WTC11 (cell line): ENCODE data around the gene COL20A1. TPM values are rescaled to one million over a fixed set of nuclear protein-coding genes. Genes with fewer than 3 reads are reported as not detected.

Experiments
- ATAC-seq: fragments of 200-7000 bp; cut with Tn5 transposase; 2 replicates; pipeline ENCODE4 v1.10.0; 2021; ENCODE audit warnings: mild to moderate bottlenecking, moderate library complexity
- CTCF ChIA-PET: fragments of 300-600 bp; sonication (Branson Sonifier 250); formaldehyde crosslinking; loops from one replicate; lab custom pipeline; 2021; ENCODE audit warnings: antibody characterized with exemption; lab: Charles Lee
- POLR2A ChIA-PET: fragments of 350-600 bp; sonication (Branson Sonifier 250); formaldehyde crosslinking; loops from one replicate; lab custom pipeline; 2021; ENCODE audit warnings: antibody characterized with exemption; lab: Charles Lee
- DNase-seq: peaks from one replicate; pipeline ENCODE4 v3.0.0; 2021; ENCODE audit warnings: low spot score
- H3K27ac Mint-ChIP-seq: 2 replicates; pipeline ENCODE4 v1.8.0; 2021; ENCODE audit warnings: mixed read lengths
- H3K27me3 Mint-ChIP-seq: 2 replicates; pipeline ENCODE4 v1.8.0; 2021; ENCODE audit warnings: low read depth, mild to moderate bottlenecking, moderate library complexity, mixed read lengths
- H3K36me3 Mint-ChIP-seq: 2 replicates; pipeline ENCODE4 v1.8.0; 2021; ENCODE audit warnings: mixed read lengths
- H3K4me1 Mint-ChIP-seq: 2 replicates; pipeline ENCODE4 v1.8.0; 2022; ENCODE audit warnings: mixed read lengths
- H3K4me3 Mint-ChIP-seq: 2 replicates; pipeline ENCODE4 v1.8.0; 2021; ENCODE audit warnings: mild to moderate bottlenecking, moderate library complexity, mixed read lengths
- H3K9me3 Mint-ChIP-seq: 2 replicates; pipeline ENCODE4 v1.8.0; 2021; ENCODE audit warnings: mixed read lengths
- ATF1 ChIP-seq: sonication (generic); formaldehyde crosslinking; IDR thresholded peaks from 2 replicates; pipeline ENCODE4 v1.8.1; 2023; ENCODE audit warnings: mild to moderate bottlenecking, moderate library complexity, missing genetic modification reagents
- CREM ChIP-seq: sonication (generic); formaldehyde crosslinking; IDR thresholded peaks from 2 replicates; pipeline ENCODE4 v1.8.1; 2022; ENCODE audit warnings: mild to moderate bottlenecking, missing genetic modification reagents, moderate library complexity
- MXD4 ChIP-seq: fragments of 250-450 bp; sonication (Bioruptor Pico); IDR thresholded peaks from 2 replicates; pipeline ENCODE4 v1.8.0; 2021; ENCODE audit warnings: mild to moderate bottlenecking, moderate library complexity, borderline replicate concordance
- NR2C2 ChIP-seq: sonication (generic); formaldehyde crosslinking; IDR thresholded peaks from 2 replicates; pipeline ENCODE4 v1.8.0; 2022; ENCODE audit warnings: mild to moderate bottlenecking, missing genetic modification reagents
- RORB ChIP-seq: fragments of 250-450 bp; sonication (Bioruptor Pico); IDR thresholded peaks from 2 replicates; pipeline ENCODE4 v1.9.0; 2021; ENCODE audit warnings: mild to moderate bottlenecking
- ZNF219 ChIP-seq: sonication (generic); formaldehyde crosslinking; IDR thresholded peaks from 2 replicates; pipeline ENCODE4 v1.8.0; 2023; ENCODE audit warnings: missing genetic modification reagents, mild to moderate bottlenecking, borderline replicate concordance
- ZNF416 ChIP-seq: fragments of 250-450 bp; sonication (Bioruptor Pico); IDR thresholded peaks from 2 replicates; pipeline ENCODE4 v1.9.0; 2021; ENCODE audit warnings: mild to moderate bottlenecking, inconsistent platforms
- ZNF423 ChIP-seq: fragments of 250-450 bp; sonication (Bioruptor Pico); IDR thresholded peaks from 2 replicates; pipeline ENCODE4 v2.1.2; 2022; ENCODE audit warnings: mild to moderate bottlenecking, moderate library complexity
- total RNA-seq: library from RNA; stranded (reverse); gene quantifications from 3 replicates; pipeline ENCODE4 v1.2.3, GENCODE V29; 2021
- TF ChIP-seq, protein P1 (sequence below): sonication (generic); formaldehyde crosslinking; IDR thresholded peaks from 2 replicates; pipeline ENCODE4 v1.8.0; 2023; ENCODE audit warnings: missing genetic modification reagents, mild to moderate bottlenecking, borderline replicate concordance
- TF ChIP-seq, protein P2 (sequence below): sonication (generic); formaldehyde crosslinking; IDR thresholded peaks from 2 replicates; pipeline ENCODE4 v1.8.1; 2022; ENCODE audit warnings: mild to moderate bottlenecking, moderate library complexity, missing genetic modification reagents
- TF ChIP-seq, protein P3 (sequence below): sonication (generic); formaldehyde crosslinking; IDR thresholded peaks from 2 replicates; pipeline ENCODE4 v1.8.1; 2022; ENCODE audit warnings: low read depth, mild to moderate bottlenecking, moderate library complexity, missing genetic modification reagents, borderline replicate concordance
- TF ChIP-seq, protein P4 (sequence below): sonication (generic); formaldehyde crosslinking; conservative IDR thresholded peaks from 2 replicates; pipeline ENCODE4 v1.8.1; 2023; ENCODE audit warnings: mild to moderate bottlenecking, low read depth, missing genetic modification reagents, moderate library complexity
- TF ChIP-seq, protein P5 (sequence below): fragments of 250-450 bp; sonication (Bioruptor Pico); IDR thresholded peaks from 2 replicates; pipeline ENCODE4 v1.9.0; 2021; ENCODE audit warnings: mild to moderate bottlenecking
- TF ChIP-seq, protein P6 (sequence below): sonication (generic); formaldehyde crosslinking; IDR thresholded peaks from 2 replicates; pipeline ENCODE4 v1.8.1; 2023; ENCODE audit warnings: mild to moderate bottlenecking, missing genetic modification reagents, moderate library complexity

The COL20A1 gene
- total RNA-seq, 1 experiment from 2014 or later: 1.3 TPM

DNA sequence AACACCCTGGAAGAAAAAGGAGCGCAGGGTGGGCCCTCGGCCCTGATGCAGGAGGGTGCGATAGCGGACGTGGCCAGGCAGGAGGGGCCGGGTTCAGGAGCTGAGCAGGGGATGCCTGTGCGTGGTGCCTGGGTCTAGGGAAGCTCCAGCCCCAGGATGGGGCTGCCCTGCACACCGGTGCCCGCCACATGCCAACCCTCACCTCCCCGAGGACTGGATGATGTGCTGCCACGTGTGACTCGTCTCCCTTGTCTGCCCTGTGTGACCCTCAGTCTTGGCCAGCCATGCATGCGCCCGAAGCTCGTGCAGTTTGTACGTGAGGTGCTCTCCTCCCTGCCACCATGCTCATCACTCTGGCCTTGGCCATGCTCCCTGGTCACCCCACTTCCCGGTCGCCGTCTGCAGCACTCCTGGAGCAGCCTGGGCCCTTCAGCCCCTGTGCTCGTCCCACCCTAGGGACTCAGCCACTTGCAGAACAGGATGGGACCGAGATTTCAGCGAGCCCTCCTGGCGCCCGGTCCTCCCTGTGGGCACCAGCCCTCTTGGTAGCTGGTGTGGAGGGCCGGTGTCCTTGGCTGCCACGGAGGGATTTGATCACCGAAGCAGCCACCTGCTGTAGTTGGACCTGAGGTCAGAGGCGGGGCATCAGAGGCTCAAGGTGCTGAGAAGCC lies 4.3 kb upstream of the COL20A1 start:
- ChIA-PET CTCF (interaction anchor here (1.4 to 5.0 kb wide), 2 partner anchors 58 to 66 kb away, joined by 4 to 59 read pairs; no protein-coding TSS in a partner anchor), POLR2A (no interaction called here)
- TF ChIP-seq ZNF416 (no peak), CREM (CRISPR knock-in tag) (no peak), MXD4 (CRISPR knock-in tag) (no peak), ZNF423 (no peak), RORB (CRISPR knock-in tag) (no peak), ATF1 (CRISPR knock-in tag) (no peak), NR2C2 (CRISPR knock-in tag) (no peak), ZNF219 (CRISPR knock-in tag) (no peak)
- TF ChIP-seq, protein P1, sequence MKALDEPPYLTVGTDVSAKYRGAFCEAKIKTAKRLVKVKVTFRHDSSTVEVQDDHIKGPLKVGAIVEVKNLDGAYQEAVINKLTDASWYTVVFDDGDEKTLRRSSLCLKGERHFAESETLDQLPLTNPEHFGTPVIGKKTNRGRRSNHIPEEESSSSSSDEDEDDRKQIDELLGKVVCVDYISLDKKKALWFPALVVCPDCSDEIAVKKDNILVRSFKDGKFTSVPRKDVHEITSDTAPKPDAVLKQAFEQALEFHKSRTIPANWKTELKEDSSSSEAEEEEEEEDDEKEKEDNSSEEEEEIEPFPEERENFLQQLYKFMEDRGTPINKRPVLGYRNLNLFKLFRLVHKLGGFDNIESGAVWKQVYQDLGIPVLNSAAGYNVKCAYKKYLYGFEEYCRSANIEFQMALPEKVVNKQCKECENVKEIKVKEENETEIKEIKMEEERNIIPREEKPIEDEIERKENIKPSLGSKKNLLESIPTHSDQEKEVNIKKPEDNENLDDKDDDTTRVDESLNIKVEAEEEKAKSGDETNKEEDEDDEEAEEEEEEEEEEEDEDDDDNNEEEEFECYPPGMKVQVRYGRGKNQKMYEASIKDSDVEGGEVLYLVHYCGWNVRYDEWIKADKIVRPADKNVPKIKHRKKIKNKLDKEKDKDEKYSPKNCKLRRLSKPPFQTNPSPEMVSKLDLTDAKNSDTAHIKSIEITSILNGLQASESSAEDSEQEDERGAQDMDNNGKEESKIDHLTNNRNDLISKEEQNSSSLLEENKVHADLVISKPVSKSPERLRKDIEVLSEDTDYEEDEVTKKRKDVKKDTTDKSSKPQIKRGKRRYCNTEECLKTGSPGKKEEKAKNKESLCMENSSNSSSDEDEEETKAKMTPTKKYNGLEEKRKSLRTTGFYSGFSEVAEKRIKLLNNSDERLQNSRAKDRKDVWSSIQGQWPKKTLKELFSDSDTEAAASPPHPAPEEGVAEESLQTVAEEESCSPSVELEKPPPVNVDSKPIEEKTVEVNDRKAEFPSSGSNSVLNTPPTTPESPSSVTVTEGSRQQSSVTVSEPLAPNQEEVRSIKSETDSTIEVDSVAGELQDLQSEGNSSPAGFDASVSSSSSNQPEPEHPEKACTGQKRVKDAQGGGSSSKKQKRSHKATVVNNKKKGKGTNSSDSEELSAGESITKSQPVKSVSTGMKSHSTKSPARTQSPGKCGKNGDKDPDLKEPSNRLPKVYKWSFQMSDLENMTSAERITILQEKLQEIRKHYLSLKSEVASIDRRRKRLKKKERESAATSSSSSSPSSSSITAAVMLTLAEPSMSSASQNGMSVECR: no peak
- TF ChIP-seq, protein P2, sequence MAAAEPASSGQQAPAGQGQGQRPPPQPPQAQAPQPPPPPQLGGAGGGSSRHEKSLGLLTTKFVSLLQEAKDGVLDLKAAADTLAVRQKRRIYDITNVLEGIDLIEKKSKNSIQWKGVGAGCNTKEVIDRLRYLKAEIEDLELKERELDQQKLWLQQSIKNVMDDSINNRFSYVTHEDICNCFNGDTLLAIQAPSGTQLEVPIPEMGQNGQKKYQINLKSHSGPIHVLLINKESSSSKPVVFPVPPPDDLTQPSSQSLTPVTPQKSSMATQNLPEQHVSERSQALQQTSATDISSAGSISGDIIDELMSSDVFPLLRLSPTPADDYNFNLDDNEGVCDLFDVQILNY (CRISPR knock-in tag): no peak
- TF ChIP-seq, protein P3, sequence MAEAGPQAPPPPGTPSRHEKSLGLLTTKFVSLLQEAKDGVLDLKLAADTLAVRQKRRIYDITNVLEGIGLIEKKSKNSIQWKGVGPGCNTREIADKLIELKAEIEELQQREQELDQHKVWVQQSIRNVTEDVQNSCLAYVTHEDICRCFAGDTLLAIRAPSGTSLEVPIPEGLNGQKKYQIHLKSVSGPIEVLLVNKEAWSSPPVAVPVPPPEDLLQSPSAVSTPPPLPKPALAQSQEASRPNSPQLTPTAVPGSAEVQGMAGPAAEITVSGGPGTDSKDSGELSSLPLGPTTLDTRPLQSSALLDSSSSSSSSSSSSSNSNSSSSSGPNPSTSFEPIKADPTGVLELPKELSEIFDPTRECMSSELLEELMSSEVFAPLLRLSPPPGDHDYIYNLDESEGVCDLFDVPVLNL (CRISPR knock-in tag): no peak
- TF ChIP-seq, protein P4, sequence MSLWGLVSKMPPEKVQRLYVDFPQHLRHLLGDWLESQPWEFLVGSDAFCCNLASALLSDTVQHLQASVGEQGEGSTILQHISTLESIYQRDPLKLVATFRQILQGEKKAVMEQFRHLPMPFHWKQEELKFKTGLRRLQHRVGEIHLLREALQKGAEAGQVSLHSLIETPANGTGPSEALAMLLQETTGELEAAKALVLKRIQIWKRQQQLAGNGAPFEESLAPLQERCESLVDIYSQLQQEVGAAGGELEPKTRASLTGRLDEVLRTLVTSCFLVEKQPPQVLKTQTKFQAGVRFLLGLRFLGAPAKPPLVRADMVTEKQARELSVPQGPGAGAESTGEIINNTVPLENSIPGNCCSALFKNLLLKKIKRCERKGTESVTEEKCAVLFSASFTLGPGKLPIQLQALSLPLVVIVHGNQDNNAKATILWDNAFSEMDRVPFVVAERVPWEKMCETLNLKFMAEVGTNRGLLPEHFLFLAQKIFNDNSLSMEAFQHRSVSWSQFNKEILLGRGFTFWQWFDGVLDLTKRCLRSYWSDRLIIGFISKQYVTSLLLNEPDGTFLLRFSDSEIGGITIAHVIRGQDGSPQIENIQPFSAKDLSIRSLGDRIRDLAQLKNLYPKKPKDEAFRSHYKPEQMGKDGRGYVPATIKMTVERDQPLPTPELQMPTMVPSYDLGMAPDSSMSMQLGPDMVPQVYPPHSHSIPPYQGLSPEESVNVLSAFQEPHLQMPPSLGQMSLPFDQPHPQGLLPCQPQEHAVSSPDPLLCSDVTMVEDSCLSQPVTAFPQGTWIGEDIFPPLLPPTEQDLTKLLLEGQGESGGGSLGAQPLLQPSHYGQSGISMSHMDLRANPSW (CRISPR knock-in tag): no peak
- TF ChIP-seq, protein P5, sequence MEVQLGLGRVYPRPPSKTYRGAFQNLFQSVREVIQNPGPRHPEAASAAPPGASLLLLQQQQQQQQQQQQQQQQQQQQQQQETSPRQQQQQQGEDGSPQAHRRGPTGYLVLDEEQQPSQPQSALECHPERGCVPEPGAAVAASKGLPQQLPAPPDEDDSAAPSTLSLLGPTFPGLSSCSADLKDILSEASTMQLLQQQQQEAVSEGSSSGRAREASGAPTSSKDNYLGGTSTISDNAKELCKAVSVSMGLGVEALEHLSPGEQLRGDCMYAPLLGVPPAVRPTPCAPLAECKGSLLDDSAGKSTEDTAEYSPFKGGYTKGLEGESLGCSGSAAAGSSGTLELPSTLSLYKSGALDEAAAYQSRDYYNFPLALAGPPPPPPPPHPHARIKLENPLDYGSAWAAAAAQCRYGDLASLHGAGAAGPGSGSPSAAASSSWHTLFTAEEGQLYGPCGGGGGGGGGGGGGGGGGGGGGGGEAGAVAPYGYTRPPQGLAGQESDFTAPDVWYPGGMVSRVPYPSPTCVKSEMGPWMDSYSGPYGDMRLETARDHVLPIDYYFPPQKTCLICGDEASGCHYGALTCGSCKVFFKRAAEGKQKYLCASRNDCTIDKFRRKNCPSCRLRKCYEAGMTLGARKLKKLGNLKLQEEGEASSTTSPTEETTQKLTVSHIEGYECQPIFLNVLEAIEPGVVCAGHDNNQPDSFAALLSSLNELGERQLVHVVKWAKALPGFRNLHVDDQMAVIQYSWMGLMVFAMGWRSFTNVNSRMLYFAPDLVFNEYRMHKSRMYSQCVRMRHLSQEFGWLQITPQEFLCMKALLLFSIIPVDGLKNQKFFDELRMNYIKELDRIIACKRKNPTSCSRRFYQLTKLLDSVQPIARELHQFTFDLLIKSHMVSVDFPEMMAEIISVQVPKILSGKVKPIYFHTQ (CRISPR knock-in tag): no peak
- TF ChIP-seq, protein P6, sequence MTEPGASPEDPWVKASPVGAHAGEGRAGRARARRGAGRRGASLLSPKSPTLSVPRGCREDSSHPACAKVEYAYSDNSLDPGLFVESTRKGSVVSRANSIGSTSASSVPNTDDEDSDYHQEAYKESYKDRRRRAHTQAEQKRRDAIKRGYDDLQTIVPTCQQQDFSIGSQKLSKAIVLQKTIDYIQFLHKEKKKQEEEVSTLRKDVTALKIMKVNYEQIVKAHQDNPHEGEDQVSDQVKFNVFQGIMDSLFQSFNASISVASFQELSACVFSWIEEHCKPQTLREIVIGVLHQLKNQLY (CRISPR knock-in tag): no peak
- no peaks in the 10 kb centered on the region for H3K9me3 Mint-ChIP-seq
- no peak for DNase-seq
- no peaks in the 10 kb centered on the region for H3K27me3 Mint-ChIP-seq
- no peak overlapping the region for H3K27ac Mint-ChIP-seq
- peaks cover 4% of the 10 kb centered on the region; the same call in 1 of the 2 replicates for H3K4me1 Mint-ChIP-seq
- H3K36me3 Mint-ChIP-seq: peaks cover 14% of the 10 kb centered on the region
- no peak for ATAC-seq
- H3K4me3 Mint-ChIP-seq: no peak overlapping the region
